GM18907 (cell line): ENCODE measurements around the gene RFWD3.
"Not testable (repeated sequence)": the region's sequence is repeated elsewhere in the genome, so short reads cannot be mapped to it uniquely, and the experiment has no call there.

Experiments used
- ATAC-seq: cut with Tn5 transposase; IDR thresholded peaks from one replicate; pipeline ENCODE4 v1.9.1; 2021; ENCODE audit warnings: mild to moderate bottlenecking, moderate library complexity; ENCODE audit not compliant: unreplicated experiment

The RFWD3 gene

DNA sequence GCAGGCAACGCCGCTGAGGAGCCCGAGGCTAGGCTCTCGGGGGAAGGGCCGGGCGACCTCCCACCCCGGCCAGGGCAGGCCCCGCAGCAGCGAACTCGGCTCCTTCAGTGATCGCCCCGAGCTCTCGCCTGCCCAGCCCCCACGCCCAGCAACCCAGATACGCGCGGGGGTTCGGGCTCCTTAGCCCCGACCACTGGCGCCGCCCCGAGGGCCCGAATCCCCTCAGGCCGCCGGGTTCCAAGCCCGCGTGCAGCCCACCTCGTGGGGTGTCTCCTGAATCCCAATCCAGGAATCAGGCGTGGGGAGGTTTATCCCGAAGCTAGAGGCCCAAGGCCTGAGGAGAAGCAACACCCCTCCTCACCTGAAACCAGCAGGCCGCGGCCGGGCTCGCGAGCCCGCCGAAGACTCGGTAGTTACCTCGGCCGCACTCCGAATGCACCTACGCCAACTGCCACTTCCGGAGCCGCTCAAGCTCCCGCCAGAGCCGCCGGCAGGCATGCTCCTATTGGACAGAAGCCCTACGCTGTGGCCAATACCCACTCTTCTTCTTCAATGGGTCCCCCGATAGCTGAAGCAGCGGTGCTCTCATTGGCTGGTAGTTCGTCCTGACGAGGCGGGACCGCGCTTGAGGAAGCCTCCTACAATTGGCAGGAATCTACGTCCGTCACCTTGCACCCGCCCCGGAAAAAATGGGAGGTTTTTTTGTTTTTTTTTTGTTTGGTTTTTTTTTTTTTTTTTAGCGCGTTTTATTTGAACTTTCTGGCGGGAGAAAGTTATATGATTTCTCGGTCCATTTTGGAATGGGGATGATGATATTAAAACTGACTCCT, at the start of gene RFWD3:
Gene RFWD3 (minus strand): TSS at position 453 of the 830 bp plus-strand sequence. CDS start 5,428 bp downstream, outside the sequence.
- ATAC-seq, result peak; percentile 100

- no peak for ATAC-seq
These were observed 49.7 kb upstream of the RFWD3 start for GRCh38 chr16:74716355-74716754.

DNA sequence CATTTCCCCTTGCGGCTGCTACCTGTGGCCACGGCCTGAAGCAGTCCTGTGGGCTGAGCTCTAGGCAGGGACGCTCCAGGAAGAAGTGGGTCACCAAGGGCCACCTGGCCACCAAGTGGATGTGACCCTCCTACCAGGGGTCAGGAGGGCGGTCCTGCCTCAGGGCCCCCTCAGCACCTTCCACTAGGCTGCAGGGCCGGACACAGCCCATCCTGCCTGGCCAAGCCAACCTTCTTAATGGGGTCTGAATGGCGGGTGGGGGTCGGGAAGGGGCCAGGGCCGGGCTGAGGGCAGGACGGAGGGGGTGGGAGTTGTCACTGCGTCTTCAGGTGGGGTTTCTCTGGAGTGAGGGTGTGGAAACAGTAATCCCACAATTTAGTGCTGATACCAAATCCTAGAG, 47.2 kb upstream of the RFWD3 start:
- ATAC-seq, result no peak

GRCh38 chr16:74713325-74713724, 46.6 kb upstream of the RFWD3 start:
- ATAC-seq, result no peak

DNA sequence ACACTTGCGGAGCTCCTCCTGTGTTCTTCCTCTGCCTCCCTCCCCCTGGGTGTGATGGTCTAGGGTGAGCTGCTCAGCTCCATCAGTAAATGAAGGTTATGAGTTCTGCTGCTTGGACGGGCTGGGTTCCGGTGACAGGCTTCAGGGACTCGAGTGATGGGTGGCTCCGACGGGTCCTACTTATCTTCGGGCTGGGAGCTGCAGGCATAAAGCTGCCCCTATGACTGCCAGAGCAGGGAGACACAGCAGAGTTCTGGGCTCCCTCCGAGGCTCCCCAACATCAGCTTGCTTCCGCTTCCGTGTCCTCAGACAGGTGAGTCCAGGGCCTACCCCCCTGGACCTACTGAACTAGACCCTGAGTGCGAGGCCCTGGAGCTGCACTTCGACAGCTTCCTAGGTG, 45.3 kb upstream of the RFWD3 start:
- no peak for ATAC-seq

DNA sequence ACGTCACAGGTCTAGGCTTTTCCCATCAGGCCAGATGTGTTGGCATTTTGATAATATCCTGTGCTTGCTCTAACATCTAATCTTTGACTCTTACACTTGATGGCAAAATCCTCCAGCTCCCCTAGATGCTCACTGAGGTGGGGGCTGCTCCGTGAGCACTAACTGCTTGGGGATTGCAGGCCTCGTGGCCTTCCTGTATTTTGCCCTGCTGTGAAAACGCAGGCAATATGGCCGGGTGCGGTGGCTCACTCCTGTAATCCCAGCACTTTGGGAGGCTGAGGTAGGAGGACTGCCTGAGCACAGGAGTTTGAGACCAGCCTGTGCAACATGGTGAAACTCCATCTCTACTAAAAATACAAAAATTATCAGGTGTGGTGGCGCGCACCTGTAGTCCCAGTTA, 43.7 kb upstream of the RFWD3 start:
- ATAC-seq, result no peak

- peak; percentile 84 for ATAC-seq
These were observed 42.8 kb upstream of the RFWD3 start for GRCh38 chr16:74709441-74709877.

- peak; percentile 63 for ATAC-seq
These were observed 34.0 kb upstream of the RFWD3 start, which contains the start of gene MLKL for GRCh38 chr16:74700438-74701225. Gene MLKL, minus strand, starts transcription at chr16:74700862. Its CDS starts 5,105 bp downstream, at chr16:74695757.

- peak; percentile 14 for ATAC-seq
These were observed 33.4 kb upstream of the RFWD3 start for GRCh38 chr16:74700116-74700437.

DNA sequence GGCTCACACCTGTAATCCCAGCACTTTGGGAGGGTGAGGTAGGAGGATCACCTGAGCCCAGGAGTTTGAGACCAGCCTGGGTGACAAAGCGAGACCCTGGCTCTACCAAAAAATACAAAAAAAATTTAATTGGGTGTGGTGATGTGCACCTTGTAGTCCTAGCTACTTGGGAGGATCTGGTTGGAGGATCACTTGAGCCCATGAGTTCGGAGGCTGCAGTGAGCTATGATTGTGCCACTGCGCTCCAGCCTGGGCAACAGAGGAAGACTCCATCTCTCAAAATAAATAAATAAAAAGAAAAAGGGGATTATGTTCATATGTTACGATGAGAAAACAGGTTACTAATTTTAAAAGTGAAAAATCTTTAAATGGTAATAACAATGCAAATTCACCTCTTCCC, 33.0 kb upstream of the RFWD3 start:
- no peak for ATAC-seq

DNA sequence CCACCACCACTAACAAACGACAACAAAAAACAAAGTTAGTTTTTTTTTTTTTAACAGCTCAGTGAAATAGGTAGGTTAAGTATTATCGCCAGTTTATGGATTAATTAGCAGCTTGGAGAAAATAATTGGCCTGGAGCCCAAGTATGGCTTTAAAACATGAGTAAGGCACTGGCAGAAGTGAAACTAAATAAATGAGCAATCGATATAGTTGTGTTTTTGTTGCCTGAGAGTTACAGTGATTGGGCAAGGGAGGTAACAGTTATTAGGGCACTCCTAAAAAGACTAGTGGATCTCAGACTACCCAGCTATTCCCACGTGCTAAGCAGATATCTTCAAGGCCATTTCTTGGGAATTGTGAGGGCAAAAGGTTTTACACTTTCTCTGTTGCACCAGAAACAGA, 31.5 kb upstream of the RFWD3 start:
- ATAC-seq, result no peak

DNA sequence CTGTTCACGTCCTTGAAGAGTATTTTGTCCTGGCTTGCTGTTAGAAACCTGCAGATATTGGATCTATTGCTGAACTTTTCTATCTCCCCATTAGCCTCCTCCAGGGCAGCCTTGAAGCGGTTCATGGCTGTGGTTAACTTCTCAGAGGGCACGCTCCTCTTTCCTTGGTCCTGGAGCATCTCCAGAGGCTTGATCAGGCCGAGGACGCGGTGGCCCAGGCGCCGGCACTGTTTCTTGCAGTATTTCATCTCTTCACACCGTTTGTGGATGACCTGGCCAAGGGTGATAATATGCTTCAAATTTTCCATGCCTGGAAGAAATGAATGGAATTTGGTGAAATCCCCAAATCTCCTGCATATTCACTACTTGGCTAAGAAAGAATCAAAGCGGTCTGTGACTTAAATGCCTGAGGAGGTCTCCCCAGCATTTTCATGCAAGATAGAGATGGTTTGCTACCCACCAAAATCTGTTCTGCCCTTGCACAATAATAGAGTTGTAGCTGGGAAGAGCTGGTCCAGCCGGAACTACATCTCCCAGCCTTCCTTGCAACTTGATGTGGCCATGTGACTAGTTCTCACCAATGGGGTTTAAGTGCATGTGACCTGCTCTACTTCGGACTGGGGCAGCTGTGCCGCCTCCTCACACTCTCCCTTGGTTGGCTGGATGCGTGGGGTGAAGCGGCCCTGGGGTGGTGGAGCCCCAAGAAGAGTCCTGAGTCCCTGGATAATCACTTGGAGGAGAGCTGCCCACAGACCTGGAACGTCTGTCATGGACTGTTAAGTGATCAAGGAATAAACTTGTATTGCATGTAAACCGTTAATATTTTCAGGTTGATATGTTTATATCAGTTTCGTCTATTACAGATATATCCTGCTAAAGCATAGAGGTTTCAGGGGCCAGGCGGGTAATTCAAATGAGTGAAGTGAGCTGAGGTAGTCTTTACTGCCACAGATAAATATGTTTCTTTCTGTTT, 29.1 kb upstream of the RFWD3 start:
- ATAC-seq, result peak; percentile 91

- ATAC-seq, result no peak
These were observed 24.6 kb upstream of the RFWD3 start for GRCh38 chr16:74691093-74691855.

- no peak for ATAC-seq
These were observed 15.9 kb upstream of the RFWD3 start for GRCh38 chr16:74682556-74682955.

DNA sequence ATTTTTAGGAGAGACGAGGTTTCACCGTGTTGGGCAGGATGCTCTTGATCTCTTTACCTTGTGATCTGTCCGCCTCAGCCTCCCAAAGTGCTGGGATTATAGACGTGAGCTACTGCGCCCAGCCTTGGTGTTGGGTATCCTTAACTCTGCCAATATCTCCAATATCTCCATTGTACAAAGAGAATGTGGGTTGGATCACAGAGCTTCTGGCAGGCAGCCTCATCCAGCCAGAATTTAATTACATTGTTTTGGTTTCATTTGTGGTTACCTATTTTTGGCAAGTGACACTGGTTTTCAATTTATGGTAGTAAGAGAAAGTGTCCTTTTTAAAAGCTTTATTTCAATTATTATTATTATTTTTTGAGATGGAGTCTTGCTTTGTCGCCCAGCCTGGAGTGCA, 14.0 kb upstream of the RFWD3 start:
- no peak for ATAC-seq

- ATAC-seq, result no peak
These were observed 13.3 kb upstream of the RFWD3 start for GRCh38 chr16:74679983-74680382.

DNA sequence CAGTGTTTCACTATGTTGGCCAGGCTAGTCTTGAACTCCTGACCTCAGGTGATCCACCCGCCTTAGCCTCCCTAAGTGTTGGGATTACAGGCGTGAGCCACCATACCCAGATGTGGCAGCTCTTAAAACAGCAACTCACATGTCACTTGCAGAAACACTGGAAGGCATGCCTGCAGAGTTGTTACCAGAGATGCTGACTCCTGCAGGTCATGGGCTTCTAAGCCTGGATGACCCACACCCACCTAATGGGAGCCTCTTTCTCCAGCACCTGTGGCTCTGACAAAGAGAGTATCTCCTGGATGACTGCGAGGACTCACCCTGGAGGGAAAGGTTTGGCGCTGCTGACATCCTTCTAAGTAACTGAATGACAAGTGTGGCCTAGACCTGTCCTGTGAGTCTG, 11.2 kb upstream of the RFWD3 start:
- ATAC-seq, result no peak

DNA sequence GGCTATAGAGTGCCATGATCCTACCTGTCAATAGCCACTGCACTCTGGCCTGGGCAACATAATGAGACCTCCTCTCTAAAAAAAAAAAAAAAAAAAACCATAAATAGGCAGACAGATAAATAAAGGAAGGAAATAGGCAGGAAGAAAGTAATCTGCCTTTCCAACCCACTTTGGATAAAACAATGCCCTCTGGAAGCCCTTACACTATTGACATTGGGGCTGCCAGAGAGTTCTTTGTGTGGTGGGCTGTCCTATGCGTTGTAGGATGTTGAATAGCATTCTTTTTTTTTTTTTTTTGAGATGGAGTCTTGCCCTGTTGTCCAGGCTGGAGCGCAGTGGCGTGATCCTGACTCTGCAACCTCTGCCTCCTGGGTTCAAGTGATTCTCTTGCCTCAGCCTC, 7.2 kb upstream of the RFWD3 start:
- no peak for ATAC-seq

DNA sequence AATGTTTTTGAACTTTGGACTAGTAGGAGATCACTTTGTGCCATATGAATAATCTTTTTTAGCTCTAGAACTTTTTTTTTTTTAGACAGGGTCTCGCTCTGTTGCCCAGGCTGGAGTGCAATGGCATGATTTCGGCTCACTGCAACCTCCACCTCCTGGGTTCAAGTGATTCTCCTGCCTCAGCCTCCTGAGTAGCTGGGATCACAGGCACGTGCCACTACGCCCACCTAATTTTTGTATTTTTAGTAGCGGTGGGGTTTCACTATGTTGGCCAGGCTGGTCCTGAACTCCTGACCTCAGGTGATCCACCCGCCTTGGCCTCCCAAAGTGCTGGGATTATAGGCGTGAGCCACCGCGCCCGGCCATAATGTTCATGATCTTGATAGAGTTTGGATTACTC, 2.2 kb upstream of the RFWD3 start:
- ATAC-seq, result not testable (repeated sequence)

GRCh38 chr16:74667255-74667700, 601 bp upstream of the RFWD3 start:
- no peak for ATAC-seq
